Thymus (tissue), 11 donors: Measurements from ENCODE around the gene ILF3. TPM values are rescaled to one million over a fixed set of nuclear protein-coding genes. Genes with fewer than 3 reads are reported as not detected.

Experiments
- DNase-seq, 9 donors: peaks; one replicate each; pipeline ENCODE4 v3.0.0-alpha.2; 2013; ENCODE audit warnings: low spot score in 9 of 9, low read depth in 6 of 9, missing footprints in 1 of 9
- H3K27ac ChIP-seq, 2 donors: one replicate each; pipeline ENCODE4 v1.5.1; 2013; ENCODE audit warnings: control low read depth in 1 of 2, low read depth in 1 of 2, low read length in 1 of 2, mild to moderate bottlenecking in 1 of 2, moderate library complexity in 1 of 2
- H3K27me3 ChIP-seq, 2 donors: one replicate each; pipeline ENCODE4 v1.5.1; 2013; ENCODE audit warnings: low read length in 1 of 2; ENCODE audit not compliant: control insufficient read depth in 2 of 2, insufficient read depth in 1 of 2
- H3K36me3 ChIP-seq, 2 donors: one replicate each; pipeline ENCODE4 v1.5.1; 2013; ENCODE audit warnings: low read length in 1 of 2, mild to moderate bottlenecking in 1 of 2, moderate library complexity in 1 of 2; ENCODE audit not compliant: control insufficient read depth in 2 of 2, insufficient read depth in 2 of 2
- H3K4me1 ChIP-seq, 2 donors: one replicate each; pipeline ENCODE4 v1.5.1; 2013; ENCODE audit warnings: low read length in 2 of 2; ENCODE audit not compliant: control insufficient read depth in 2 of 2, insufficient read depth in 2 of 2
- H3K4me3 ChIP-seq, 2 donors: one replicate each; pipeline ENCODE4 v1.5.1; 2013; ENCODE audit warnings: low read length in 2 of 2, control low read depth in 1 of 2, mild to moderate bottlenecking in 1 of 2
- H3K9me3 ChIP-seq, 2 donors: one replicate each; pipeline ENCODE4 v1.5.1; 2013; ENCODE audit warnings: low read length in 1 of 2, mild to moderate bottlenecking in 1 of 2; ENCODE audit not compliant: control insufficient read depth in 2 of 2, insufficient read depth in 1 of 2
- WGBS: extraction: QIAGEN DNeasy Blood & Tissue Kit; methylation state at CpG from one replicate; pipeline ENCODE4 v1.1.7; 2013; 5-methylcytosine and 5-hydroxymethylcytosine counted together
- polyA plus RNA-seq: library from polyadenylated mRNA; stranded (reverse); fragments of 200-250 nt; gene quantifications from one replicate; pipeline ENCODE4 v1.2.3, GENCODE V29; 2013
- total RNA-seq: library from RNA; stranded (reverse); fragments of 120-200 nt; gene quantifications from one replicate; pipeline ENCODE4 v1.2.4, GENCODE V29; 2013
- donor health status: healthy.

ILF3 gene
- total and polyA plus RNA-seq, 2 donors: 60.7 to 185 TPM

DNA sequence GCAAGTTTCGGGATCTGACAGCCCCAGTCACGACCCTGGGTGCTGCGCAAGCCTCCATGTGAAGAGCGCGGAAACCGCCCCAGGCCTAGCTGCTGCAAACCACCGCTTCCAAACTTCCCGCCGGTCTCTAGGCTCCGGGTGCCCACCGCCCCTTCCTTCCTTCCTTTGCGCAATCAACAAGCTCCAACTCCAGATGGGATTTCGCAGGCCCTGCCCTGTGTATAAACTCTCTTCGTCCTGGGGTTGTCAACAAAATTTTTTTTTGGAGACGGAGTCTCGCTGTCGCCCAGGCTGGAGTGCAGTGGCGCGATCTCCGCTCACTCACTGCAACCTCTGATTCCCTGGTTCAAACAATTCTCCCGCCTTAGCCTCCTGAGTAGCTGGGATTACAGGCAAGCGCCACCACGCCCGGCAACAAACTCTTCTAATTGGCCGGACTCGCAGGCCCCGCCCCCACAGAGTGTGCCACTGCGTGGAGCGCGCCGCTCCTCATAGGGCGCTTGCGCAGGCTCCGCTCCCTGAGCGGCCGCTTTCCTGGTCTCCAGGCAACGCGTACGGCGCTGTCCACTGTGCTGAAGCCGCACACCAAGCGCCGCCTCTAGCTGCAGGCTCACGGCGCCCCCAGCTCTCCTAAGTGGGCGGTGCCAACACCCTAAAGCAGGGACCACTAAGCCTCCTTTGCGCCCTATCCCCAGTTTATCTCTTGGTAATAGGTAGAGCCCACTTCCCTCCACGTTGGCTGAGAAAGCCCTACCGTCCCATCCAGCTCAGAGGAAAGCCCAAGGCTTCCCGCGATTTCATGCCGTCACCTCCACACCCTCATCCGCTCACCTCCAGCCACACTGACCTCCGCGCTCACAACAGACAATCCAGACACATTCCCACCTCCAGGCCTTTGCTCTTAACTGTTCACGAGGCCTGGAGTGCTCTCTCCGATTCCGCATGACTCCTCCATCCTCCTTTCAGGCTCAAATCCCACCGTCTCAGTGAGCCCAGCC, 41.6 kb downstream of the ILF3 start:
- 11% methylated on average over 59 of the region's 59 CpGs for WGBS
- DNase-seq: peak; percentile 74 to 96 (median 90)
- peaks cover 9 to 13% of the 10 kb centered on the region in 2 donors for H3K4me1 ChIP-seq
- peaks cover 0 to 23% of the 10 kb centered on the region in 2 donors for H3K27me3 ChIP-seq
- H3K27ac ChIP-seq: no peak overlapping the region
- H3K36me3 ChIP-seq: peaks cover 19 to 24% of the 10 kb centered on the region in 2 donors
- H3K9me3 ChIP-seq: no peaks in the 10 kb centered on the region
- peak overlapping the region in 1 of 2 donors; percentile 8 for H3K4me3 ChIP-seq

DNA sequence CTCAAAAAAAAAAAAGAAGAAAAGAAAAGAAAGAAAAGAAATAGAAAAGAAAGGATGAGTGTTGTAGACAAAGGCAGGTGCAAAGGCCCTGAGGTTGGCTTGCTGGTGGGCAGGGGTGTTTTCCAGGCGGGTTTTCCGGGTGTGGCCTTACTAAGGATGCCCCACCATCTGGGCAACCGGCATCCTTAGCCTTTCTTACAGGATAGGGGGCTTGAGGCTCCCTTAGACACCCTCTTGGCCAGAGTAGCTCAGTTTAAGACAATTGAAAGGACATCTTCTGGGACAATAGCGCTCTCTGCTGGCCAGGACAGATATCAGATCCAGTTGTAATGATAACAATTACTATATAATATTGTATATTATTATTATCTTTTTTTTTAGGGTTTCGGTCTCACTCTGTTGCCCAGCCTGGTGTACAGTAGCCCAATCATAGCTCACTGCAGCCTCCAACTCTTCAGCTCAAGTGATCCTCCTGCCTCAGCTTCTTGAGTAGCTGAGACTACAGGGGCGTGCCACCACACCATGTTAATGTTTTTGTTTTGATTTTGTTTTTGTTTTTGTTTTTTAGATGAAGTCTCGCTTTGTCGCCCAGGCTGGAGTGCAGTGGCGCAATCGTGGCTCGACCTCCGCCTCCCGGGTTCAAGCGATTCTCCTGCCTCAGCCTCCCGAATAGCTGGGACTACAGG, 45.6 kb downstream of the ILF3 start:
- H3K27ac ChIP-seq: no peak overlapping the region
- peak in 3 of 9 donors; percentile 48 to 68 (median 62) for DNase-seq
- peaks cover 0 to 18% of the 10 kb centered on the region in 2 donors for H3K27me3 ChIP-seq
- no peak overlapping the region for H3K4me3 ChIP-seq
- no peaks in the 10 kb centered on the region for H3K36me3 ChIP-seq
- WGBS: 50% methylated on average over 15 of the region's 15 CpGs
- H3K4me1 ChIP-seq: peaks cover 16 to 26% of the 10 kb centered on the region in 2 donors
- H3K9me3 ChIP-seq: no peaks in the 10 kb centered on the region

DNA sequence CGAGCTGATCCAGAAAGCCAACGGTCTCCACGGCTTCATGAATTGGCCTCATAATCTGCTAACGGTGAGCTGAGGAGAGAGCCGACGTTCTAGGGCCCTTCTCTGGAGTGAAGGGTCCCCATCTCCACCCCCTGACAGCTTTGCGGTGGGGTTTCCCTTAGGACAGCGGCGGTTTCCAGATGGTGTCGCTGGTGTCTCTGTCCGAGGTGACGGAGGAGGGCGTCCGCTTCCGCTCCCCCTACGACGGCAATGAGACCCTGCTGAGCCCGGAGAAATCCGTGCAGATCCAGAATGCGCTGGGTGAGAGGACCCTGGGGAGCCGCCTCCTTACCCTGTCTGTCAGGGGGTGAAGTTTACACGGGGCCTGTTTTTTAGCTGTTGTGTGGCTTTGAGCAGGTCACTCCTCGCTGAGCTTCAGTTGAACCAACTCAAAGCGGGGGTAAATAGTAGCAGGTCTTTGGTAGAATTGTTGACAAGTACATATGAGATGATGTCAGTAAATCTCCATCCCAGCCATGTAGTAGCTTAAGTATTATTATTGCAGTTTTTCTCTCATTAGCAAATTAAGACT, 47.9 kb downstream of the ILF3 start:
- WGBS: 9% methylated on average over 24 of the region's 24 CpGs
- DNase-seq: peak in 3 of 9 donors; percentile 37 to 45 (median 42)
- Histone ChIP-seq H3K36me3 (no peaks in the 10 kb centered on the region), H3K27ac (no peak overlapping the region), H3K9me3 (no peaks in the 10 kb centered on the region), H3K27me3 (no peaks in the 10 kb centered on the region), H3K4me1 (peaks cover 6 to 13% of the 10 kb centered on the region in 2 donors), H3K4me3 (peak overlapping the region; percentile 74 to 95)

DNA sequence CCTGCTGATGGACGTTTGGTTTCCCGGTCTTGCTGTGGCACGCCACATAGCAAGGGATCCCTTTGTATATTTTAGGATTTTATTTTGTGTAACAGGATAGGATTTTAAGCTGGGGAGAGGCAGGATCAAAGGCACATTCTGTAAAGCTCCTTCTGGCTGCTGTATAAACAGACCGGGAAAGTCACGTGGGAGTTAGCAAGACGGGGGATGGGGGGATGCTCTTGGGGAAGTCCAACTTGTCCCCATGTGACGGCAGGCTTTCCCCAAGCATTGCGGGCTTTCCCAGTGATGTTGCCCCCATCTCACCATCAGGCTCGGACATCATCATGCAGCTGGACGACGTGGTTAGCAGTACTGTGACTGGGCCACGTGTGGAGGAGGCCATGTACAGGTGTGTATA, 52.8 kb downstream of the ILF3 start:
- peaks cover 4 to 5% of the 10 kb centered on the region in 2 donors for H3K36me3 ChIP-seq
- no peaks in the 10 kb centered on the region for H3K27me3 ChIP-seq
- DNase-seq: no peak
- H3K4me3 ChIP-seq: no peak overlapping the region
- no peaks in the 10 kb centered on the region for H3K9me3 ChIP-seq
- 97% methylated on average over 12 of the region's 12 CpGs for WGBS
- H3K27ac ChIP-seq: no peak overlapping the region
- H3K4me1 ChIP-seq: peaks cover 0 to 24% of the 10 kb centered on the region in 2 donors

DNA sequence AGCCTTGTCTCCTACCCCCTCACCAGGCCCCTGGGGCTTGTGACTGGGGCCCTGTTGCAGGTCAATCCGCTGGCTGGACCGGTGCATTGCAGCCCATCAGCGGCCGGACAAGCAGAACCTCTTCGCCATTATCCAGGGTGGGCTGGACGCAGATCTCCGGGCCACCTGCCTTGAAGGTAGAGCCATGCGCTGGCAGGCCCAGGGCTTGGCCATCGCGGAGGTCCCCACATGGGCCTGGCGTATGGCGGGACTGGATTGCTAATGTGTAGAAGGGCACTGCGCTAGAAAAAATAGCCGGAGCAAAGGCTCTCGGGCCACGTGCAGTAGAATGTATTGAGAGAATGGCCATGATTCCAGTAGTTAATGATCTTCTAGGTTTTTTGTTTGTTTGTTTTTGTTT, 53.3 kb downstream of the ILF3 start:
- H3K27me3 ChIP-seq: no peaks in the 10 kb centered on the region
- no peak overlapping the region for H3K4me3 ChIP-seq
- 99% methylated on average over 16 of the region's 16 CpGs for WGBS
- no peaks in the 10 kb centered on the region for H3K9me3 ChIP-seq
- peaks cover 4 to 5% of the 10 kb centered on the region in 2 donors for H3K36me3 ChIP-seq
- DNase-seq: no peak
- peak overlapping the region in 1 of 2 donors; percentile 96 for H3K27ac ChIP-seq
- H3K4me1 ChIP-seq: peaks cover 0 to 27% of the 10 kb centered on the region in 2 donors

DNA sequence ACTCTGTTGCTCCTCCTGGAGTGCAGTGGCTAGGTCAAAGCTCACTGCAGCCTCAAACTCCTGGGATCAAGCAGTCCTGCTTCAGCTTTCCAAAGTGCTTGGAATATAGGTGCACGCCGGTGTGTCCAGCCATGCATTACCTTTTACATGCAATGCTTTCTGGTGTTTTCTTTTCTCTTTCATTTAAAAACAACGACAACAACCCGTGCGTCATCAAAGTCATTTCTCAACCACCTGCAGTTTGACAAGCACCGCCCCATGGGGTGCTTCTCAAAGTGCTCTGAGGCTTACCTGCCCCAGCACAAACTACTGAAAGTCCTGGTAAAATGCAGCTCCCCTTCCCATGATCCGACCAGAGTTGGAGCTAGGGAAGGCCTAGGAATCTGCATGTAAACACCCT, 54.1 kb downstream of the ILF3 start:
- H3K4me1 ChIP-seq: peaks cover 7 to 35% of the 10 kb centered on the region in 2 donors
- H3K4me3 ChIP-seq: no peak overlapping the region
- 90% methylated on average over 7 of the region's 7 CpGs for WGBS
- H3K27me3 ChIP-seq: no peaks in the 10 kb centered on the region
- H3K9me3 ChIP-seq: no peaks in the 10 kb centered on the region
- DNase-seq: peak in 3 of 9 donors; percentile 45 to 71 (median 49)
- H3K27ac ChIP-seq: peak overlapping the region in 1 of 2 donors; percentile 96
- peaks cover 4 to 7% of the 10 kb centered on the region in 2 donors for H3K36me3 ChIP-seq

DNA sequence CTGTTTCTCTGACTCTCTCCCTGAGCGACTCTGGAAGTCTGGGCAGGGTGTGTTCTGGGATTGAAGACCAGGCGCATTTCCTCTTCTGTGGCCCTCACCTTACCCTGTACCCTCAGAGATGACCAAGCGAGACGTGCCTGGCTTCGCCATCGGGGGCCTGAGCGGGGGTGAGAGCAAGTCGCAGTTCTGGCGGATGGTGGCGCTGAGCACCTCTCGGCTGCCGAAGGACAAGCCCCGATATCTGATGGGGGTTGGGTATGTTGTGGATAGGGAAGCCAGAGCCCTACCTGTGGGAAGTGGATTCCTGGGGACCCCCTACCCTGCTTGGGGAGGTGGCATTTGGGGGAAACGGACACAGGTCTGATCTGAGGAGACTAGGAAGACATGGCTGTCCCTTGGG, 57.9 kb downstream of the ILF3 start:
- no peaks in the 10 kb centered on the region for H3K27me3 ChIP-seq
- no peak for DNase-seq
- H3K9me3 ChIP-seq: no peaks in the 10 kb centered on the region
- peaks cover 4 to 7% of the 10 kb centered on the region in 2 donors for H3K36me3 ChIP-seq
- peaks cover 19 to 61% of the 10 kb centered on the region in 2 donors for H3K4me1 ChIP-seq
- no peak overlapping the region for H3K4me3 ChIP-seq
- H3K27ac ChIP-seq: peak overlapping the region in 1 of 2 donors; percentile 51
- WGBS: 96% methylated on average over 14 of the region's 14 CpGs

- no peak overlapping the region for H3K4me3 ChIP-seq
- H3K27me3 ChIP-seq: no peaks in the 10 kb centered on the region
These were observed 58.6 kb downstream of the ILF3 start for GRCh38 chr19:10712754-10713153.

More at GRCh38 chr19:10712754-10713153, 58.6 kb downstream of the ILF3 start:
- H3K4me1 ChIP-seq: peaks cover 20 to 59% of the 10 kb centered on the region in 2 donors
- H3K36me3 ChIP-seq: peaks cover 0 to 7% of the 10 kb centered on the region in 2 donors
- H3K27ac ChIP-seq: peak overlapping the region in 1 of 2 donors; percentile 88
- 97% methylated on average over 23 of the region's 23 CpGs for WGBS
- H3K9me3 ChIP-seq: no peaks in the 10 kb centered on the region
- no peak for DNase-seq
